Esophagus (tissue), 2 donors: Measurements from ENCODE around the gene THBS4. TPM values are rescaled to one million over a fixed set of nuclear protein-coding genes. Genes with fewer than 3 reads are reported as not detected.
"Not testable (repeated sequence)": the region's sequence is repeated elsewhere in the genome, so short reads cannot be mapped to it uniquely, and the experiment has no call there.

Experiments
- H3K27ac ChIP-seq, 2 donors: one replicate each; pipeline ENCODE4 v1.5.1; 2013; ENCODE audit warnings: low read depth in 2 of 2, mild to moderate bottlenecking in 2 of 2, inconsistent platforms in 1 of 2, low read length in 1 of 2, moderate library complexity in 1 of 2
- H3K27me3 ChIP-seq, 2 donors: one replicate each; pipeline ENCODE4 v1.6.1; 2013; ENCODE audit warnings: low read length in 2 of 2, control low read depth in 1 of 2, mild to moderate bottlenecking in 1 of 2; ENCODE audit not compliant: insufficient read depth in 2 of 2, control insufficient read depth in 1 of 2
- H3K36me3 ChIP-seq, 2 donors: one replicate each; pipeline ENCODE4 v1.6.1; 2013; ENCODE audit warnings: low read length in 1 of 2; ENCODE audit not compliant: control insufficient read depth in 2 of 2, insufficient read depth in 2 of 2
- H3K4me1 ChIP-seq, 2 donors: one replicate each; pipeline ENCODE4 v1.6.1; 2013; ENCODE audit warnings: low read length in 1 of 2; ENCODE audit not compliant: control insufficient read depth in 2 of 2, insufficient read depth in 2 of 2
- H3K4me3 ChIP-seq, 2 donors: one replicate each; pipeline ENCODE4 v1.5.1; 2013; ENCODE audit warnings: low read length in 2 of 2, mild to moderate bottlenecking in 2 of 2, low read depth in 1 of 2, moderate library complexity in 1 of 2
- H3K9me3 ChIP-seq, 2 donors: one replicate each; pipeline ENCODE4 v1.6.1; 2013; ENCODE audit warnings: mild to moderate bottlenecking in 2 of 2, low read depth in 1 of 2, low read length in 1 of 2, moderate library complexity in 1 of 2; ENCODE audit not compliant: control insufficient read depth in 2 of 2, insufficient read depth in 1 of 2
- WGBS, 2 donors: extraction: QIAGEN DNeasy Blood & Tissue Kit; methylation state at CpG; one replicate each; pipeline ENCODE4 v1.1.7; 2013; 5-methylcytosine and 5-hydroxymethylcytosine counted together
- polyA plus RNA-seq, 2 donors: library from polyadenylated mRNA; stranded (reverse); fragments of 200-250 nt; gene quantifications; one replicate each; pipeline ENCODE4 v1.2.3, GENCODE V29; 2013
- donor health status: healthy with polysubstance abuse.
- donor health status: Bipolar disorder and iron deficiency.

The THBS4 gene
- polyA plus RNA-seq, 2 donors: 0.71 to 1.0 TPM

DNA sequence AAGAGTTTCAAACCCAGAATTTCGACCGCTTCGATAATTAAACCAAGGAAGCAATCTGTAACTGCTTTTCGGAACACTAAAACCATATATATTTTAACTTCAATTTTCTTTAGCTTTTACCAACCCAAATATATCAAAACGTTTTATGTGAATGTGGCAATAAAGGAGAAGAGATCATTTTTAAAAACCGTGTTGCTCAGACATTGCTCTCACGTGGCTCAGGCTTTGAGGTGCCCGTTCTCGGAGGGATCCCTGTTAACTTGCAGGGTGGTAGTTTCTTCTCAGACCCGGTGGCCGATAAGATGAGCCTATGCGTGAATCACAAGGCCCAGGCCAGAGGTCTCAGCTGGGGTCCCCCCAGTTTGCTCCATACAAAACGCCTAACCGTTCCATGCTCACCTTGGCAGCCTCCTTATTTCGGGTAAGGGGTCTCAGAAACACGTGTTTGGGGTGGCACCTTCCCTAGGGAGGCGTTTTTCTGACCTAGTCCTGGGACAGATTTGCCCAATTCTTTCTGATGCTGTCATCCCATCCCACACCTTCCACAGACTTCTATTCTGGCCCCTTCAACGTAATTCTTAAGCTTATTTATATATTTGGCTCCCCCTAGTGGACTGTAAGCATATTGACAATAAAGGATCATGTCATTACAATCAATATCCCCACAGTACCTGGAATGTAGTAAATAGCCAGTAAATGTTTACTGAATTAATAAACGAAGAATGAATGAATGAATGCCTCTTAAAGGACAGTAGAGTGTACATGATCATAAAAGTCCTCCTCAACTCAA is 48.1 kb downstream of the THBS4 start:
- 28 to 29% methylated on average over 19 of the region's 19 CpGs for WGBS, 2 donors
- H3K4me1 ChIP-seq: no peaks in the 10 kb centered on the region
- H3K4me3 ChIP-seq: peak overlapping the region; percentile 18 to 33
- H3K9me3 ChIP-seq: no peaks in the 10 kb centered on the region
- no peaks in the 10 kb centered on the region for H3K36me3 ChIP-seq
- H3K27ac ChIP-seq: peak overlapping the region; percentile 47 to 65
- H3K27me3 ChIP-seq: no peaks in the 10 kb centered on the region

DNA sequence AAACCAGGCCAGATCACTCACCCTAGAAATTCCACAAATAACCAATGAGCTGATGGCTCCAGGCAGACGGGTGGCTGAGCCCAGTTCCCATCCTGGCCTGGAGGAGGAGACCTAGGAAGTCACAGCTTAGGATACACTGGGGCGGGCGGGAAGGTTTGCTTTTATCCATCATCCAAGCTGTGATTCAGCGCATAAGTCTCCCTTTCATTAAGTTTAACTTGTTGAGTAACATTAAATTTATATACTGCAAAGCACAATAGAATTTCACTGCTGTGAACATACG is 55.7 kb downstream of the THBS4 start:
- no peak overlapping the region for H3K27ac ChIP-seq
- no peaks in the 10 kb centered on the region for H3K27me3 ChIP-seq
- no peaks in the 10 kb centered on the region for H3K4me1 ChIP-seq
- H3K4me3 ChIP-seq: no peak overlapping the region
- H3K36me3 ChIP-seq: no peaks in the 10 kb centered on the region
- WGBS, 2 donors: 93 to 94% methylated on average over 5 of the region's 5 CpGs
- no peaks in the 10 kb centered on the region for H3K9me3 ChIP-seq

DNA sequence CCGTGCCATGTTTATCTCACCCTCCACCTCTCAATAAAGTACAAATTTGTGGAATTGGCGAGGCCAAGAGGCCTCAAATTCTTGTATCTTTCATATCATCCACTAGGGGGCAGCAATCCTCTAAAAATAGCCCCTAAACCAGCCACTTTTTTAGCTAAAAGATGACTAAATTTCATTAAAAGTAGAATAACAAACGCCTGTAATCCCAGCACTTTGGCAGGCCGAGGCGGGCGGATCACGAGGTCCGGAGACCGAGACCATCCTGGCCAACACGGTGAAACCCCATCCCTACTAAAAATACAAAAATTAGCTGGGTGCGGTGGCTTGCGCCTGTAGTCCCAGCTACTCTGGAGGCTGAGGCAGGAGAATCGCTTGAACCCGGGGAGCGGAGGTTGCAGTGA is 56.6 kb downstream of the THBS4 start:
- not testable (repeated sequence) for H3K36me3 ChIP-seq, H3K4me1 ChIP-seq, H3K27me3 ChIP-seq, H3K9me3 ChIP-seq, H3K4me3 ChIP-seq, H3K27ac ChIP-seq
- WGBS, 2 donors: 31 to 33% methylated on average over 15 of the region's 15 CpGs

DNA sequence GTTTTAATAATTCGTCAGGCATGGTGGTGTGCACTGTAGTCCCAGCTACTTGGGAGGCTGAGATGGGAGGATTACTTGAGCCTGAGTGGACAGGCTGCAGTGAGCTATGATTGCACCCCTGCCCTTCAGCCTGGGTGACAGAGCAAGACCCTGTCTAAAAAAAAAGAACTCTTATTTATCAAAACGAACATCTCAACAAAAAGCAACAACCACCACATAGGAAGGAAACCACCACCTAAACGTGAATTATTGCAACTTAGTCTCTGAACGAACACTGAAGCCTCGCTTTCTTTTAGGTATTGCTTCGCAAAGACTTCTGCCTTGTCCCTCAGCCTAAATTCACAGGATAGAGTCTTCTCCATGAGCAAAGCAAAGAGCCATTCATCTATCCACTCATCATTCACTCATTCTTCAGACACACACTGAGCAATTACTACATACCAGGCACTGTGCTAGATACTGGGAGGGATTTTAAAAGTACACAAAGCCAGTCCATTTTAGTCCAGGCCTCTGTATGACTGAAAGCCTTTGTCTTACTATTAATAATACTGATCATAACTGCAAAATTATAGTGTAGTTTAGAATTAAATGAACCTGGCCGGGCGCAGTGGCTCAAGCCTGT is 57.4 kb downstream of the THBS4 start:
- Histone ChIP-seq H3K27ac (no peak overlapping the region), H3K27me3 (no peaks in the 10 kb centered on the region), H3K4me3 (no peak overlapping the region), H3K36me3 (no peaks in the 10 kb centered on the region), H3K9me3 (no peaks in the 10 kb centered on the region), H3K4me1 (no peaks in the 10 kb centered on the region)
- WGBS, 2 donors: 83 to 86% methylated on average over 8 of the region's 8 CpGs

DNA sequence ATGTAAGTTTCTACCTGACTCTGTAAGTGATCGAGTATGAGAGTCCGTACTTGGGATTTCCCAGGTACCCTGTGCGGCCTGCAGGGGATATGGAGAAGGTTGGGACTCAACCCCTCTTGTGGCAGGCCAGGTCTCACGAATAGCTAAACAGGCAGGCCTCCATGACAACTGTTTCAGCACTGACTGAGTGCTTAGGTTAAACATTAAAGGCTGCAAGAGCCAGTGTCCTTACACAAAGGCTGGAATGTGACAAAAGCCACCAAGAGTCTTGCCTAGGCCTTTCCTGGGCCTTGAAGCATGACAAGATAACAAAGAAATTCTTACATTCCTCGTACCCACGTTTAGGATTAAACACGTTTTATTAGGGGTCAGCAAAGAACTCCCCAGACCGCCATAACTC is 58.6 kb downstream of the THBS4 start:
- Histone ChIP-seq H3K36me3 (no peaks in the 10 kb centered on the region), H3K27ac (no peak overlapping the region), H3K27me3 (no peaks in the 10 kb centered on the region), H3K9me3 (no peaks in the 10 kb centered on the region), H3K4me1 (no peaks in the 10 kb centered on the region), H3K4me3 (no peak overlapping the region)
- 48 to 63% methylated on average over 8 of the region's 8 CpGs for WGBS, 2 donors

DNA sequence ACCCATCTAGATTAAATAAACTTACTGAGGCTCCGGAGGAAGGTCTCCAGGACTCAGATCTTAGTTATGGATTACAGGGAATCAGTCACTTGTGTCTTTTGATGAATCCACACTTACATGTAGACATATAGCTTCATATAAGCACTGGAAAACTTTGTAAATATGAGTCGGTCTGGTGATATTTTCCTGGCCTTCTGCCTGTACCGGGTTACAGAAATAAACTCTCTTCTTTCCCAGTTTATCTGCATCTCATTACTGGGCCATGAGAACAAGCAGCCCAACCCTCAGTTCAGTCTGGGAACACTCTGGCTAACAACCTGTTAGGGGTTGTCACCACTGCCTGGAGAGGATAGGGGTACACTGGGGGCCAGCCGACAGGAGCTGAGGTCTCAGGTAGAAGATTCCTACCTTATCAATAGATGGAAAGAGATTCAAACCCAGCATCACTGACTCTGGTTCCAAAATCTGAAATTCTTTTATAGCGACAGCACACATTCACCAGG is 59.1 kb downstream of the THBS4 start:
- 68 to 75% methylated on average over 5 of the region's 5 CpGs for WGBS, 2 donors
- Histone ChIP-seq H3K9me3 (no peaks in the 10 kb centered on the region), H3K36me3 (no peaks in the 10 kb centered on the region), H3K27me3 (no peaks in the 10 kb centered on the region), H3K4me1 (no peaks in the 10 kb centered on the region), H3K4me3 (no peak overlapping the region), H3K27ac (no peak overlapping the region)

DNA sequence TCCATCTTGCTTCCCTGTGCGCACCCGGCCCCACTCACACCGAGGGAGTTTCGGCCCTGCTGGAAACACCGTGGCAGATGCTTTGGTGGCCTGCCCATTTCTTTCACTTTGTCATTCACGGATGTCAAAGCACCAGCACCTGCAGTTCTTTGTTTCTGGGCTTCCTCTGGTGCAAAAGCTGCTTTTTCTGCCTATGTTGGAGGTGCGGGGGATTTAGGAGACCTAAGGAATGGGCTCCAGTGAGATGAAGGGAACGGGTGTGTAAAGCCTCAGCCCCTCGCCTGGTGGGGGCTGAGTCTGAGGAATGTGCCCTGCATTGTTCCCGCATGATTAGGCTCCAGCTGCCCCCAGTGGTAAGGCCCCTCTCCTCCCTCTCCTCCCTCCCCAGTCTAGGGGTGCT is 62.3 kb downstream of the THBS4 start:
- no peaks in the 10 kb centered on the region for H3K4me1 ChIP-seq
- H3K36me3 ChIP-seq: no peaks in the 10 kb centered on the region
- no peak overlapping the region for H3K27ac ChIP-seq
- WGBS, 2 donors: 90 to 93% methylated on average over 10 of the region's 10 CpGs
- no peak overlapping the region for H3K4me3 ChIP-seq
- no peaks in the 10 kb centered on the region for H3K9me3 ChIP-seq
- no peaks in the 10 kb centered on the region for H3K27me3 ChIP-seq

DNA sequence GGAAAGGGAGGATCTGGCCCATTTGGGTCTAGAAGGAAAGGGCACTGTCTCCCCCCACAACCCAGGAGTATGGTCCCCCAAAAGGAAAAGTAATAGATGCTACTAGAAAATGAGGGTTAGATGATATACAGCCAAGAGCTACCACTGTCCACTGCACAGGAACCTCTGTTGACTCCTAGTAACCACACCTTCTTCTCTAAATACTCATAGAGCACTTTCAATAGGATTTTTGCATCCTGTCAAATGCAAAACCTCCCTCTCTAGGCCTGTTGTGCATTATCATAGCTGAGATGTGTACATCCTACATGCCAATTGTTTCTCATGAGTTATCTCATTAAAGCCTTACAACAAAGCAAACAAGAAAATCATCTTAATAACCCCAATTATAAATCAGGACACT is 66.8 kb downstream of the THBS4 start:
- Histone ChIP-seq H3K4me3 (no peak overlapping the region), H3K27me3 (no peaks in the 10 kb centered on the region), H3K36me3 (no peaks in the 10 kb centered on the region), H3K4me1 (no peaks in the 10 kb centered on the region), H3K9me3 (no peaks in the 10 kb centered on the region), H3K27ac (no peak overlapping the region)

DNA sequence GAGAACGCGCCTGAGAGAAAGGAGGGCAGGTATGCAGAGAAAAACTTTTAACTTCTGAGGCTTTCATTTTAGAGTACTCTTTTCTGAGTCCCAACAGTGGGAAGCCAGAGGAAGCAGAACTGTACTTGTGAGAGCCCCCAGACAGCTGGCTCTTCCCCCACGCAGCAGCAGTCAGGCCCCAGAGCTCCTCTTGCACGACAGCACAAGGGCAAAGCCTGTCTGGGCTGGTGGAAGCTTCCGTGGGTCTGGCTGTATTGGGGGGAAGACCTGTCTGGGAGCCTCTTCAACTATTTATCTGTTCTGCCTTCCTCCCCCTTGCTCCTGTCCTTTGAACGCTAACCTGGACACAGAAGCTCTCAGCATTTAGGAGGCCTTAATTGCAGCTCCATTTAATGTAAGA is 68.2 kb downstream of the THBS4 start:
- no peak overlapping the region for H3K27ac ChIP-seq
- no peaks in the 10 kb centered on the region for H3K27me3 ChIP-seq
- H3K4me1 ChIP-seq: no peaks in the 10 kb centered on the region
- no peak overlapping the region for H3K4me3 ChIP-seq
- 87% methylated on average over 6 of the region's 6 CpGs for WGBS, 2 donors
- H3K9me3 ChIP-seq: no peaks in the 10 kb centered on the region
- H3K36me3 ChIP-seq: no peaks in the 10 kb centered on the region
